DMS114 treated with DMSO at 0.1 percent for 48 hours (cell line): Measurements from ENCODE around the gene TBC1D3K.
"Not testable (repeated sequence)": the region's sequence is repeated elsewhere in the genome, so short reads cannot be mapped to it uniquely, and the experiment has no call there.

ENCODE experiments used
- DNase-seq: peaks from one replicate; lab custom pipeline; 2025; ENCODE audit not compliant: unreplicated experiment; lab: John Stamatoyannopoulos, UW

Gene TBC1D3K

DNA sequence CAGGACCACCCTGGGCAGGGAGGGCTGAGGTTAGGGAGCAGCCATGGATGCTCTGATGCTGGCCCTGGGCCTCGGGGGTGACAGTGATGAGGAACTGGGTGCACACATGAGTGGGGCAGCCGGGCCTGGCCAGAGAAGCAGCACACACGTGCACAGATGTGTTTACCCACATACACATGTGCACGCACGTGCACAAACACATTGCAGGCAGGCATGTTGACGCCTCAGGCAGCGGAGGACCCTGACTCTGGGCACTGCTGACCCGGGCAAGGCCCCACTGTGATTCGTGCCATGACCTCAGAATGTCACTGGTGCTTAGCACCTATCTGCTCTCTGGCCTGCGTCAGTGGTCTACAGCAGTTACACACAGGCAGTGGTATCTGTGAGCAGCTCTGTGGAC is at the start of gene TBC1D3K:
TBC1D3K (plus strand) TSS at position 301 of the 400 bp plus-strand sequence. CDS start 1,585 bp downstream, outside the sequence.
- DNase-seq: not testable (repeated sequence)

DNA sequence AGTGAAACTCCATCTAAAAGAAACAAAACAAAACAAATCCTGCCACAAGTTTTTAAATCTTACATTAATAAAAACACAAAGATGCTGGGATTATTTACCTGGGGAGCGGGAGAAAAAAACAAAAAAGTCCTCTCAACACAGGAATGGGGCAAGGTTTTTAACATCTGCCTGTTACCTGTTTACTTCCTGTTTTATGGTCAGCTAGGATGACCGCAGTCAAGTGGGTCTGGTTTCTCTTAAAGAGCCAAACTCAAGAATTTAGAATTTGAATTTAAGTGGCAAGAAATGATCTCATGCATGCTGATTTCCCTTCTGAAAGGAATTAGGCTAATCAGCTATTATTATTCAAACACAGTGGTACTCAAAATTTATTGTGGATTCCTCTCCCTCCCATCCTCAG is 39.7 kb upstream of the TBC1D3K start:
- DNase-seq: no peak

DNA sequence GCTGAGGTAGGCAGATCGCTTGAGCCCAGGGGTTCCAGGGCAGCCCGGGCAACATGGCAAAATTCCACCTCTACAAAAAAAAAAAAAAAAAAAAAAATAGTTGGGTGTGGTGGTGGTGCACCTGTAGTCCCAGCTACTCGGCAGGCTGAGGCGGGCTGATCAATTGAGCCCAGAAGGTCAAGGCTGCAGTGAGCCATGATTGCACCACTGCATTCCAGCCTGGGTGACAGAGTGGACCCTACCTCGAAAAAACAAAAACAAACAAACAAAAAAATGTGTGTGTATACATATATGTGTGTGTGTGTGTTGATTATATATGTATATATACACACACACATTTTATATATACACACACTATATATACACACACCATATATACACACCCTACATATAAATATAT is 39.1 kb upstream of the TBC1D3K start:
- no peak for DNase-seq

DNA sequence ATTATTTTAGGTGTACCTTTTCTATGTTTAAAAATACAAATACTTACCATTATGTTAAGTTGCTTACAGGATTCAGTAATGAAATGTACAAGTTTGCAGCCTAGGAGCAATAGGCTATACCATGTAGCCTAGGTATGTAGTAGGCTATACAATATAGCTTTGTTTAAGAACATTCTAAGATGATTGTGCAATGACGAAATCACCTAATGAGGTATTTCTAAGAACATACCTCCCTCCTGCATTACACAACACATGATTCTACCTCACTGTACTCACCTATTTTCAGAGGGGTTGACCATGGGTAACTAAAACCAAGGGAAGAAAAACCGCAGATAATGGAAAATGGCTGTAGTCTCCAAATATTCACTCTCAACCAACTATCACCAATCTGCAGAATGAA is 35.3 kb upstream of the TBC1D3K start:
- DNase-seq: no peak

DNA sequence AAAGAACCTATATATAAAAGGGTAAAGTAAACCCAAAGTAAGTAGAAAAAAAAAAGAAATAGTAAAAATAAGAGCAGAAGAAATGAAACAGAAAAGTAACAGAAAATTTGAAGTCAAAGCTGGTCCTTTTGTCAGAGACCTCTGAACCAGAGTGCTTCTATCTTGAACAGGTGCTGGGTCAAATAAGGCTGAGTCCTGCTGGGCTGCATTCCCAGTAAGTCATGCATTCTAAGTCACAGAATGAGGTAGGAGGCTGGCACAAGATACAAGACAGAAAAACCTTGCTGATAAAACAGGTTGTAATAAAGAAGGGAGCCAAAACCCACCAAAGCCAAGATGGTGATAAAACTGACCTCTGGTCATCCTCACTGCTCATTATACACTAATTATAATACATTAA is 27.3 kb upstream of the TBC1D3K start:
- DNase-seq: not testable (repeated sequence)
